CD4-positive, alpha-beta T cell treated with Interleukin-4 for 4 hours (primary cell): Measurements from ENCODE around the gene TYRP1.

Source experiments
- DNase-seq: peaks from one replicate; pipeline ENCODE4 v3.0.0-alpha.2; 2020

TYRP1 gene

DNA sequence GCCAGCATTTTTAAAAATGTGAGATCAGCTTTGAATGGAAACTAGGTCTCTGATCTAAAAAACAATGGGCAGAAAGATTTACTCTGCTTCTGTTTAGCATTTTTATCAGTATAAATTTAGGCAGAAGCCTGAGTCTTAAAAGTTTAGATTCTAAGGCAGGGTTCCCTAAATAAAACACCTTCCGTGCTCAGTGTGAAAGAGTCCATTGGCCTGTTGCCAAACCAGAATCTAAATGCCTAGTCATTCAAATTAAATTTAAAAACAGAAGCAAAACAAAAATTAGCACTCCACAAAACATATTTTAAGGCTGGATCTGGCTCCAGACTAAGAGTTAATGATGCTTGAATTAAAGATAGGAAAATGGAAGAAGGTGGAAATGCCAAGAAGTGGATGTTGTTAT lies 4.5 kb downstream of the TYRP1 start:
- DNase-seq = no peak

GRCh38 chr9:12698266-12698665 lies 5.1 kb downstream of the TYRP1 start:
- no peak for DNase-seq

DNA sequence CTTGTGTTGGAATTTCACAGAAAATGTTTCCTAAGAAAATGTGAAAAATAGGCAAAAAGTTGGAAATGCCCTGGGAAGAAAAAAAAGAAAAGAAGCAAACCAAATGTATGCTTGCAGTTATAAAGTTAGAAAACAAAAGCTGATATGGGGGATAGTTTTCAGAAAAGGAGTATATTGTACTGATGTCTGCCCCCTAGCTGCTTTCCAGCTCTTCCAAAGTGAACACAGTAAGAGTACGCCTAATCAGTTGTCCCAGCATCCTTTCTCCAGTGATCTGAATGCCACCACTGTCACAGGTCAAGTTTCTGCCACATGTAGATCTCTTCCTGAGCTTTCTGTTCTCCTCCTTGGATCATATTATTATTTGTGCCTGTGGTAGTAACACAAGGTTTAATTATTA lies 5.8 kb downstream of the TYRP1 start:
- no peak for DNase-seq

DNA sequence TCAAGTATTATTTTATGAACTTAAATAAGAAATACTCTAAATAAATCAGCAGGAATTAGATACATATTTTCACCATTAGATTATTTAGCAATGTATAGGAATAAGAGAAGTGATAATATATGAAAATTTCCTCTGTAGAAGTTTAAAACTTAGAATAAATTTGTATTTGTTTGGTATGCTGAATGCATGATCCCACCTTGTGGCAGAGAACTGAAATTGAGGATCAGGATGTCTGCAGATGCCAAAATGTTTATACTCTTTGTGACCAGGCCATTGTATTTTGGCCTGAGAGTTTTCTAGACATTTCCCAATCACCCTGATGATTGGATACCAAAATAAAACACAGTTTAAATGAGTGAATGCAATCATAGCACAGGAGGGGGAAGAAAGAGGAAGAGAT lies 6.3 kb downstream of the TYRP1 start:
- DNase-seq = no peak

- no peak for DNase-seq
Observed at GRCh38 chr9:12701126-12701525, 7.9 kb downstream of the TYRP1 start.

DNA sequence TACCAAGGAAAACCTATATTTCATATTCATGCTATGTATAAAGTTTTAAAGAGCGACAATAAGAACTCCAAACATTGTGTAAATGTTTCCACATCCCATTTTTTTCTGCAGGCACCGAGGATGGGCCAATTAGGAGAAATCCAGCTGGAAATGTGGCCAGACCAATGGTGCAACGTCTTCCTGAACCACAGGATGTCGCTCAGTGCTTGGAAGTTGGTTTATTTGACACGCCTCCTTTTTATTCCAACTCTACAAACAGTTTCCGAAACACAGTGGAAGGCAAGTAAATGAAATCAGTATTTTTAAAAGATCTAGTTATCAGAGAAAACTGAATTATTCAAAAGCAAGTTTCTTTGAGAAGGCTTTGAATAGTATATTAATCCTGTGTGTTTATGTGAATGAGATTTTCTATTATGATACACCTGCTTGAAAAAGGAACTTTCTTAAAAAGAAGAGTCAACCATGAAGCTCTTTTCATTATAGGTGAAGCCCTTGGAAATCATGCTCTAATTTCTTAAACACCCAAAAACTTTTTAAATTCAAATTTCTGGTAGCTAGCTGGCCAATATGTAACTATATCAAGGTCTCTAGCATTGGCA lies 9.1 kb downstream of the TYRP1 start:
- no peak for DNase-seq

- DNase-seq = no peak
Observed at GRCh38 chr9:12703996-12704395, 10.8 kb downstream of the TYRP1 start.

DNA sequence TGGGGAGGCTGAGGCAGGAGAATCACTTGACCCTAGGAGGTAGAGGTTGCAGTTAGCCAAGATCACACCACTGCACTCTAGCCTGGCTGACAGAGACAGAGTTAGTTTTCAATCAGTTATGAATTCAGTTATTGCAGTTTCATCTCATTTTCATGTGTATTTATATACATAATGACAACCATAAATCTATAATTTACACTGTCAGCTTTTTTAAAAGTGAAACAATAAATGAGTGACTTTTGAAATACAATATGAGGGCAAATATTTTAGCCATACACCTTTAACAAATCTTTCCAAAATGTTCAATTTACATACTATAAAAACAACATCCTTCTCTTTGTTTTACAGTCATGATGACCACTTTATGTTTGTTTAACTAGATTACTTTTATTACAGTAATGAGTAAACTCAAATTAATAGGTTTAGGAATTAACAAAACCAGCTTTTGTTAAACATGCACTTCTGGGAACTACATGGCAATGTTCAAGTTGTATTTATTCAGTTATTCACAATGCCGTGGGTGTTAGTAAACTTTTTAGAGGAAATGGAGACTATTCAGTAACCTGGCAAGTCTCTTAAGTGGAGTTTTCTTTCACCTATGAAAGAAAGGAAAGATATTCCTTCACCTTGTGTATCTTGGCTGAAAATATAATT lies 12.7 kb downstream of the TYRP1 start:
- DNase-seq = no peak

DNA sequence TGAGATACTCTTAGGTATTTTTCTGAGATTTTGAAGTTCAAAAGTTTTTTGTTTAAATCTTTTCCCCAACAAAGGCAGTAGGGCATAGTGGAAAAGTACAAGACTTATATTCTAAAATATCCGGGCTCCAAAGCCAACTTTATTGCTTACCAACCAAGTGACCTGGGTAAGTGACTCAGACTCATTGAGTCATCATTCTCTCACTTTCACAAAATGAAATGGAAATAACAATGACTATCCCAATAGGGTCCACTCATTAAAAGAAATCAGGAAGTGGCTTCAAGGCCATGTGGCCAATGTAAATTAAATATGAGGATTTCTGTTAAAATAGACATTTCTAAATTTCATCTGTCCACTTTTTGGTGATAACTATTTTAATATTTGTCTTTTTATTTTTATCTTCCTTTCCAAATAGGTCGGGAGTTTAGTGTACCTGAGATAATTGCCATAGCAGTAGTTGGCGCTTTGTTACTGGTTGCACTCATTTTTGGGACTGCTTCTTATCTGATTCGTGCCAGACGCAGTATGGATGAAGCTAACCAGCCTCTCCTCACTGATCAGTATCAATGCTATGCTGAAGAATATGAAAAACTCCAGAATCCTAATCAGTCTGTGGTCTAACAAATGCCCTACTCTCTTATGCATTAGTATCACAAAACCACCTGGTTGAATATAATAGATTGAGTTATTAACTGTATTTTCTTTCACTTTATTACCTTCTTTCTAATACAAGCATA lies 15.5 kb downstream of the TYRP1 start:
- no peak for DNase-seq

- no peak for DNase-seq
Observed at GRCh38 chr9:12712532-12712931, 19.3 kb downstream of the TYRP1 start.

- DNase-seq = no peak
Observed at GRCh38 chr9:12715268-12715667, 22.1 kb downstream of the TYRP1 start.

GRCh38 chr9:12716823-12717600 lies 23.8 kb downstream of the TYRP1 start:
- no peak for DNase-seq

DNA sequence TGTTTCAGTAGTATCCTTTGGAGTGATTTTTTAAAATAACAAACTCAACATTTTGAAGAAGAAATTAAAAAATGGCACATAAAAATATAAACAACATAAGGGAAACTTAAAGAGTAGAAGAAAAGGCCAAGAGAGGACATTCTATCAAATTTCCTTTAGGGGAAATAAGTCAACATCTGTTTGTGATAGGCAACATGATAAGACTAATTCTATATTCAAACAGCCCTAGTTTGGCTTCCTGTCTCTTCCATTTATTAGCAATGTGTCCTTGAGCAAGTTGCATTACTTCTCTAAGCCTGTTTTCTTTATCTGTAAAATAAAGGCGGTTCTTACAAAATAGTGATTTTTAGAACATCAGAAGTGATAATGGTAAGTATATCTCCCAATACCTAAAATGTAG lies 24.7 kb downstream of the TYRP1 start:
- DNase-seq = no peak

DNA sequence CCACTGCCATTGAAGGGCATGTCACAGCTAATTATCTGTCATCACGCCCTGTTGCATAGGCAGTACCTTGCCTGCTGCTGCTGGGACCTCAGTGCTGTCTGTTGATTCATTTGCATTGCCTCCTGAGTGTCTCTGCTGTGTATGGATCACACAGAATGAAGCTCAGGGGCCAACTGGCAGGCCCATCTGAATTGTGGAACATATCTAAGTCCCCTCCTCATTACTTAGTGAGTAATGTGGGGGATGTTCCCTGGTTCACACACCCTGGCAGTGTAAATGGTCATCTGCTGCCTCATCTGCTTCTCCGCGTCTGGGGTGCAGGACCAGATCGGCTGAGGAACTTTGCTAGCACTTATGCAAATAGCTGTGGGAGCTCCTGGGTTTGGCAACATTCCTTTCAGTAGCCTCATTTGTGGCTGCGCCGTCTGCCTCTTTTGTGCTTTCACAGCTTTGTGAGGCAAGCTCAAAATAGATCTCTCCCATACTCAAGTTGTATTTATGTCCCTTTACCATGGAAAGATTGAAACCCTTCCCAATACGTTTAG lies 25.4 kb downstream of the TYRP1 start:
- DNase-seq = no peak

GRCh38 chr9:12719431-12719830 lies 26.2 kb downstream of the TYRP1 start:
- no peak for DNase-seq

GRCh38 chr9:12720551-12720950 lies 27.4 kb downstream of the TYRP1 start:
- no peak for DNase-seq

- DNase-seq = no peak
Observed at GRCh38 chr9:12722131-12722530, 28.9 kb downstream of the TYRP1 start.

DNA sequence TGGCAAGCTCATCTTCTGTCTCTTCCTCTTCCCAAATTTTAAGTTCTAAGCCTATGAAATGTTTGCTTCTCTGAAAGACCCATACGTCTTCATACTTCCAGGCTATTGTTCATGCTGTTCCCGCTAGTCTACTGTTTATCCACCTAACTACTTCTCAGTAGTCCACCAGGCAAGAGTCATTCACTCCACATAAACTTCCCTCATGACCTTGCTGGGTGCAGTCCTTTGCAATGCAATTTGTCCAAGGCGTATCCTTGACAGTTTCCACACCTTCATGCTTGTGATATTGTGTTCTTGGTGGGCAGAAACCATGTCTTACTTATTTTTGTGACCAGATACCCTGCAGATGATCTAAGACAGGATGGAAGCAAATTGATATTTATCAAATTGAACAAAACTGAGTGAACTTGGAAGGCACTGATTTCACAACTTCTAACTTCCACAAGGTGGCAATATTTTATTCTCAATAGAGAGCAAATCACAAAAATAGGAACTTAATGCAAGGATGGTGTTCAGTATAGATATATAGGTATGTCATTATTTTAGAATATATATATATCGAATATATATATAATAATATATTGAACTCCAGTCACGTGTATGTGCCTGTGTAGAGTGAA lies 30.3 kb downstream of the TYRP1 start:
- DNase-seq = no peak

GRCh38 chr9:12726795-12727194 lies 33.6 kb downstream of the TYRP1 start:
- DNase-seq = no peak

DNA sequence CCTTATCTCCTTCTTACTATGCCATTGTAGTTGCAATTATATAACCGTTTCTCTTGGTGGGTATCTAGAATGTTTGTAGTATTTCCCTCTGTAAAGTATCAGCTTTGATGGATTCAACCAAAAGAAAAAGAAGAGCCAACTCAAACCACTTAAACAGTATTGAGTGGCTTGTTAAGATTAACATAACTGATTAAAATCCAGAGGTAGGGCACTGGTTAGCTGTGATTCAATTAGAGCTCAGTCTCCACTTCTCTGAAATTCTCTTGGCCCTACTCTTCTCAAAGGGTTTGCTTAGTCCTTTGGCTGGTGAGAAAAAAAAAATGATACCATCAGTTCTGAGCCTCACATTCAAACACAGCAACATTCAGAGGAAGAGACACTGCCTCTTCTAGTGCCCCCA lies 37.0 kb downstream of the TYRP1 start:
- DNase-seq = no peak

- no peak for DNase-seq
Observed at GRCh38 chr9:12730927-12731326, 37.7 kb downstream of the TYRP1 start.

DNA sequence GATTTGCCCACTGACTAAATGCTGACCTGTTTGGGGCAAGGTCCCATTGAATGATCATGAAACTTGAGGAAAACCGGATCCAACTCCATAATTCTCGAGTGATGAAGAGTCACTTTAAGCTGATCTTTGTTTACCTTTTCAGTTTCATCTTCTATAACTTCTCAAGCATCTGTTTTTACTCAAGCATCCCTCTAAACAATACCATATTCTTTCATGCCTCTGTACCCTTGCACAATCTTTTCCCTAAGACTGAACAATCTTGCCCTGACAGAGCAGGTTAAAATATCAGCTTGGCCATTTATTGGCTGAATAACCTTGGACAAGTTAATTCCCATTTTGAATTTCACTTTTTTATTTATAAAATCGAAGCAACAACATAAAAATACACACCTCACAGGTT lies 39.8 kb downstream of the TYRP1 start:
- no peak for DNase-seq

DNA sequence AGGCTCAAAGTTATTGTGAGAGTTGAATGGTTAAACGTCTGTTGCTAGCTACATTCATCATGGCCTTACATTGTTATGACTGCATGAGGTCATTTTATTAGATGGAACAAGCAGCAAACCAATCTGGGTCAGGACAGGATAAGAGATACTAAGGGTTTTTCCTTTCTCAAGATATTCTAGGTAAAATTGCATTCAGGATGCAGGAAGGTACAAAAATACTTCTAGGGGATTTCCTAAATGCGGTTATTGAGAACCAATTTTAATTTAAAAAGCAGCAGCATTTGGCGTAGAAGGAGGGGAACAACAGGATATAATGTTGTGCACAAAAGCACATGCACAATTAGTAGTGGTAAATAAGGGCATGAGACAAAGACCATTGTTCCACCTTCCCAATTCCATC lies 42.5 kb downstream of the TYRP1 start:
- no peak for DNase-seq
